ENCODE measurements around the gene DOCK9.
A peak's percentile ranks its signal among the peaks of the same experiment; 100 is the strongest.

The DOCK9 gene

GRCh38 chr13:98858191-98858590 lies 119.7 kb downstream of the DOCK9 start:
- peaks cover 73% of the 10 kb centered on the region for H3K36me3 Mint-ChIP-seq
- no peaks in the 10 kb centered on the region for H3K9me3 Mint-ChIP-seq
- DNase-seq: no peak
- H3K4me3 Mint-ChIP-seq: no peak overlapping the region
- H3K4me1 Mint-ChIP-seq: peaks cover 14% of the 10 kb centered on the region
- H3K27ac Mint-ChIP-seq: no peak overlapping the region
- CTCF ChIA-PET: no interaction called here
- no peaks in the 10 kb centered on the region for H3K27me3 Mint-ChIP-seq

GRCh38 chr13:98856983-98857382 lies 120.9 kb downstream of the DOCK9 start:
- CTCF ChIA-PET: no interaction called here
- H3K27ac Mint-ChIP-seq: no peak overlapping the region
- H3K36me3 Mint-ChIP-seq: peaks cover 72% of the 10 kb centered on the region

GRCh38 chr13:98854448-98854847 lies 123.4 kb downstream of the DOCK9 start:
- Mint-ChIP-seq H3K36me3 (peaks cover 62% of the 10 kb centered on the region), H3K27me3 (no peaks in the 10 kb centered on the region), H3K4me1 (peaks cover 15% of the 10 kb centered on the region), H3K27ac (no peak overlapping the region), H3K9me3 (no peaks in the 10 kb centered on the region), H3K4me3 (no peak overlapping the region)
- CTCF ChIA-PET: interaction anchor here (0.8 to 1.1 kb wide), 2 partner anchors 13 to 412 kb away, joined by 3 to 4 read pairs; no protein-coding TSS in a partner anchor
- DNase-seq: no peak

More at GRCh38 chr13:98856983-98857382, 120.9 kb downstream of the DOCK9 start:
- no peaks in the 10 kb centered on the region for H3K27me3 Mint-ChIP-seq
- DNase-seq: no peak
- H3K4me3 Mint-ChIP-seq: no peak overlapping the region
- peaks cover 15% of the 10 kb centered on the region for H3K4me1 Mint-ChIP-seq
- H3K9me3 Mint-ChIP-seq: no peaks in the 10 kb centered on the region

- peaks cover 15% of the 10 kb centered on the region for H3K4me1 Mint-ChIP-seq
- H3K4me3 Mint-ChIP-seq: no peak overlapping the region
- DNase-seq: peak; percentile 55
- peak overlapping the region; percentile 14 for H3K27ac Mint-ChIP-seq
- H3K27me3 Mint-ChIP-seq: no peaks in the 10 kb centered on the region
- no peaks in the 10 kb centered on the region for H3K9me3 Mint-ChIP-seq
- peaks cover 55% of the 10 kb centered on the region for H3K36me3 Mint-ChIP-seq
- CTCF ChIA-PET: interaction anchor here (1.2 to 5.9 kb wide), 2 partner anchors 11 to 13 kb away, joined by 4 to 27 read pairs; no protein-coding TSS in a partner anchor
Measured at GRCh38 chr13:98853771-98854221, 124.1 kb downstream of the DOCK9 start.

- CTCF ChIA-PET: interaction anchor here (0.7 to 5.9 kb wide), 3 partner anchors 11 to 415 kb away, joined by 3 to 27 read pairs (median 3); no protein-coding TSS in a partner anchor
- Mint-ChIP-seq H3K36me3 (peaks cover 54% of the 10 kb centered on the region), H3K4me3 (no peak overlapping the region), H3K4me1 (peaks cover 15% of the 10 kb centered on the region), H3K9me3 (no peaks in the 10 kb centered on the region), H3K27me3 (no peaks in the 10 kb centered on the region), H3K27ac (no peak overlapping the region)
- no peak for DNase-seq
Measured at GRCh38 chr13:98851276-98851675, 126.6 kb downstream of the DOCK9 start.

GRCh38 chr13:98848746-98849145 lies 129.1 kb downstream of the DOCK9 start:
- DNase-seq: no peak
- H3K9me3 Mint-ChIP-seq: no peaks in the 10 kb centered on the region
- H3K36me3 Mint-ChIP-seq: peaks cover 42% of the 10 kb centered on the region
- no peak overlapping the region for H3K27ac Mint-ChIP-seq
- CTCF ChIA-PET: interaction anchor here (5.9 kb wide), 1 partner anchor 8 kb away, joined by 27 read pairs; no protein-coding TSS in a partner anchor
- H3K4me3 Mint-ChIP-seq: no peak overlapping the region
- peaks cover 6% of the 10 kb centered on the region for H3K4me1 Mint-ChIP-seq
- H3K27me3 Mint-ChIP-seq: no peaks in the 10 kb centered on the region

GRCh38 chr13:98847780-98848179 lies 130.1 kb downstream of the DOCK9 start:
- Mint-ChIP-seq H3K27me3 (no peaks in the 10 kb centered on the region), H3K36me3 (peaks cover 39% of the 10 kb centered on the region), H3K4me3 (no peak overlapping the region), H3K9me3 (no peaks in the 10 kb centered on the region), H3K27ac (no peak overlapping the region), H3K4me1 (no peaks in the 10 kb centered on the region)
- DNase-seq: no peak
- CTCF ChIA-PET: no interaction called here

GRCh38 chr13:98846986-98847385 lies 130.9 kb downstream of the DOCK9 start:
- H3K27ac Mint-ChIP-seq: no peak overlapping the region
- no peaks in the 10 kb centered on the region for H3K9me3 Mint-ChIP-seq
- CTCF ChIA-PET: no interaction called here
- H3K4me1 Mint-ChIP-seq: no peaks in the 10 kb centered on the region
- no peaks in the 10 kb centered on the region for H3K27me3 Mint-ChIP-seq
- H3K36me3 Mint-ChIP-seq: peaks cover 39% of the 10 kb centered on the region
- no peak overlapping the region for H3K4me3 Mint-ChIP-seq
- no peak for DNase-seq

- Mint-ChIP-seq H3K9me3 (no peaks in the 10 kb centered on the region), H3K27ac (no peak overlapping the region), H3K27me3 (no peaks in the 10 kb centered on the region), H3K36me3 (peaks cover 37% of the 10 kb centered on the region), H3K4me3 (no peak overlapping the region), H3K4me1 (no peaks in the 10 kb centered on the region)
- CTCF ChIA-PET: interaction anchor here (1.4 kb wide), 1 partner anchor 420 kb away, joined by 3 read pairs; no protein-coding TSS in a partner anchor
- DNase-seq: no peak
Measured at GRCh38 chr13:98846521-98846920, 131.3 kb downstream of the DOCK9 start.

- CTCF ChIA-PET: interaction anchor here (0.6 to 4.0 kb wide), 3 partner anchors 53 to 420 kb away, joined by 3 to 27 read pairs (median 4); no protein-coding TSS in a partner anchor
- H3K4me3 Mint-ChIP-seq: no peak overlapping the region
- H3K9me3 Mint-ChIP-seq: no peaks in the 10 kb centered on the region
- no peak overlapping the region for H3K27ac Mint-ChIP-seq
- DNase-seq: no peak
- H3K36me3 Mint-ChIP-seq: peaks cover 38% of the 10 kb centered on the region
- H3K27me3 Mint-ChIP-seq: no peaks in the 10 kb centered on the region
- H3K4me1 Mint-ChIP-seq: no peaks in the 10 kb centered on the region
Measured at GRCh38 chr13:98845742-98846141, 132.1 kb downstream of the DOCK9 start.

- no peak overlapping the region for H3K4me3 Mint-ChIP-seq
- H3K9me3 Mint-ChIP-seq: no peaks in the 10 kb centered on the region
- CTCF ChIA-PET: interaction anchor here (0.6 to 4.0 kb wide), 8 partner anchors 9 to 436 kb away, joined by 3 to 27 read pairs (median 4); no protein-coding TSS in a partner anchor
- H3K27ac Mint-ChIP-seq: no peak overlapping the region
- H3K27me3 Mint-ChIP-seq: no peaks in the 10 kb centered on the region
- H3K36me3 Mint-ChIP-seq: peaks cover 36% of the 10 kb centered on the region
- H3K4me1 Mint-ChIP-seq: no peaks in the 10 kb centered on the region
- no peak for DNase-seq
Measured at GRCh38 chr13:98844021-98844420, 133.8 kb downstream of the DOCK9 start.

GRCh38 chr13:98843482-98843877 lies 134.4 kb downstream of the DOCK9 start:
- Mint-ChIP-seq H3K4me3 (no peak overlapping the region), H3K4me1 (no peaks in the 10 kb centered on the region), H3K9me3 (no peaks in the 10 kb centered on the region), H3K27ac (no peak overlapping the region), H3K36me3 (peaks cover 36% of the 10 kb centered on the region), H3K27me3 (no peaks in the 10 kb centered on the region)
- DNase-seq: no peak
- CTCF ChIA-PET: interaction anchor here (0.6 to 4.0 kb wide), 15 partner anchors 10 to 603 kb away, joined by 3 to 27 read pairs (median 4); no protein-coding TSS in a partner anchor

- no peaks in the 10 kb centered on the region for H3K27me3 Mint-ChIP-seq
- CTCF ChIA-PET: interaction anchor here (0.6 to 4.0 kb wide), 19 partner anchors 9 to 604 kb away, joined by 3 to 27 read pairs (median 4); no protein-coding TSS in a partner anchor
- no peak overlapping the region for H3K4me3 Mint-ChIP-seq
- no peak overlapping the region for H3K27ac Mint-ChIP-seq
- peaks cover 30% of the 10 kb centered on the region for H3K36me3 Mint-ChIP-seq
- DNase-seq: peak; percentile 76
- H3K4me1 Mint-ChIP-seq: no peaks in the 10 kb centered on the region
- H3K9me3 Mint-ChIP-seq: no peaks in the 10 kb centered on the region
Measured at GRCh38 chr13:98842858-98843481, 134.9 kb downstream of the DOCK9 start.

- Mint-ChIP-seq H3K27ac (no peak overlapping the region), H3K9me3 (no peaks in the 10 kb centered on the region), H3K4me1 (no peaks in the 10 kb centered on the region), H3K27me3 (no peaks in the 10 kb centered on the region), H3K36me3 (peaks cover 28% of the 10 kb centered on the region), H3K4me3 (no peak overlapping the region)
- DNase-seq: no peak
- CTCF ChIA-PET: interaction anchor here (0.6 to 4.0 kb wide), 12 partner anchors 9 to 334 kb away, joined by 3 to 27 read pairs (median 4); no protein-coding TSS in a partner anchor
Measured at GRCh38 chr13:98842070-98842469, 135.8 kb downstream of the DOCK9 start.
